Caki2 (cell line): ENCODE results near the gene TMEM167B. TPM values are rescaled to one million over a fixed set of nuclear protein-coding genes. Genes with fewer than 3 reads are reported as not detected.
"Not testable (repeated sequence)": the region's sequence is repeated elsewhere in the genome, so short reads cannot be mapped to it uniquely, and the experiment has no call there.

Experiments
- DNase-seq: peaks from one replicate; pipeline ENCODE4 v3.0.0-alpha.2; 2015; ENCODE audit warnings: low read depth
- in situ Hi-C: cut with HindIII; loops from 2 replicates; pipeline ENCODE4 v1.10.0; 2016; ENCODE audit warnings: low sequenced_read_pairs, low pct_unique_long_range_greater_than_20kb, mixed read lengths
- total RNA-seq: library from RNA; depleted of rRNA; stranded (reverse); fragments of >200 nt; shearing (Covaris generic); gene quantifications from 2 replicates; pipeline ENCODE4 v1.2.3, GENCODE V29; 2014; ENCODE audit warnings: low replicate concordance; rRNA removed

The TMEM167B gene
- total RNA-seq, 1 experiment from 2014 or later: 15.1 TPM

DNA sequence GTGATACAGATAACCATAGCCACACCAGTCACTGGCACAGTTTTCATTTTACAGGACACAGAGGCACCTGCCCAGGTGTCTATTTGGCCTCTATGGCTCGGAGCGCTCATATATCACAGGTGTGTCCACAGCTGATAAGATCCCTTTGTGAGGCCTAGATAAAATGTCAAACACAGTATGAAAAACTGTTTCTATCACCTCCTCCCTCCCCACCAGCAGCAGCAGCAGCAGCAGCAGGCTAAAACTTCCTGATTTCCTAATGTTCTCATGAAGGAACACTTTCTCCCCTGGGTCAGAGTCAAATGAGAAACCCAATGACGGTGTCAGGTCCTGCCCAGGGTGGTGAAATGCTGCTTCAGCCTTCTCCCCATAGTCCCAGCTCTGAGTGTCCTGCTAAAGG, 47.8 kb downstream of the TMEM167B start:
- no peak for DNase-seq
- in situ Hi-C loops: no loop called here

DNA sequence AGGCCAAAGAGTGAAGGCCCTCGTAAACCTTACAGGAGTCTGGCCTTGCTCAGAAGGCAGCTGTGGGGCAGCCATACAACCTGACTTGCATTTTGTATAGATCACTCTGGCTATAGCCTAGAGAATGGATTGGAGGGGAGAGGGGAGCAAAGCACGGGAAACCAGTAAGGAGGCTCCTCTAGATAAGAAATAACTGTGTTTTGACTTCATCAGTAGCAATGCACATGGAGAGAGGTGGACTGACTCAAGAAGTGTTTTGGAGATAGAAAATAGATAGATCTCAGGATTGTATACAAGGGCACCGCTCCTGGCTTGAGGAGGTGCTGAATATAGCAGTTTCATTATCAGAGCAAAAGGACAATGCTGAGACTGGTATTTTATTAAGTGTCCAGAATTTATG, 49.8 kb downstream of the TMEM167B start:
- in situ Hi-C loops: no loop called here
- DNase-seq: no peak

DNA sequence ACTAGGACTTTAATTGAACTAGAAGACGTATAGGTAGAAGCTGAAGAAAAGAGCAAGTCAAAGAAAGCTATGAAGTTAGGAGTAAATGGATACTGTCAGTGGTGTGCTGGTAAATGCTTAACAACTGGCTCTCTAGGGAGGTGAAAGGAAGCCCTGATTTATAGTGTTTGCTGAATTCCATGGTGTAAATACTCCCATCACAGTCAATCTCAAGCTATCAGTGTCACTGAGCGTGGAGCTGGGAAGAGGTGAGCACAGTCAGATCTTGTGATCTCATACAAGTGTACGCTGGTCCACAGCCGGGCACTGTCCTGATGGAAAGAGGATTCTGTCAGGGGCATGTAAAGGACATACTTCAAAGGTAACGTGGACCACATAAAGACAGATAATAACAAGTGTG, 51.7 kb downstream of the TMEM167B start:
- DNase-seq: no peak
- in situ Hi-C loops: no loop called here

DNA sequence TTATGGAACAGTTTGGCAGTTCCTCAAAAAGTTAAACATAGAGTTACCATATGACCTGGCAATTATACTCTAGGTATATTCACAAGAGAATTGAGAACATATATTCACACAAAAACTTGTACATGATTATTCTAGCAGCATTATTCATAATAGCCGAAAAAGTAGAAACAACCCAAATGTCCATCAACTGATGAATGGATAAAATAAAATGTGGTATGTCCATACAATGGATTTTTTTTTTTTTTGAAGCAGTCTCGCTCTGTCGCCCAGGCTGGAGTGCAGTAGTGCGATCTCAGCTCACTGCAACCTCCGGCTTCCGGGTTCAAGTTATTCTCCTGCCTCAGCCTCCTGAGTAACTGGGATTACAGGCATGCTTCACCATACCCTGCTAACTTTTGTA, 52.2 kb downstream of the TMEM167B start:
- in situ Hi-C loops, DNase-seq: not testable (repeated sequence)

Other genes starting within 250 kb of the TMEM167B start
- 0.06 TPM in 1 of 2 replicates, not detected in the other for gene AKNAD1, start 233.7 kb upstream of the TMEM167B start, total RNA-seq
- gene GPSM2, start 213.8 kb upstream of the TMEM167B start, total RNA-seq: 28.8 and 53.7 TPM in 2 replicates
- gene CLCC1, start 127.3 kb upstream of the TMEM167B start, total RNA-seq: 38.6 and 51.5 TPM in 2 replicates
- gene WDR47, start 48.7 kb upstream of the TMEM167B start, total RNA-seq: 4.7 and 4.9 TPM in 2 replicates
- 8.9 and 11.9 TPM in 2 replicates for gene TAF13, start 14.8 kb upstream of the TMEM167B start, total RNA-seq
- 0.88 and 1.7 TPM in 2 replicates for gene ELAPOR1, start 23.4 kb downstream of the TMEM167B start, total RNA-seq
- gene SARS1, start 123.2 kb downstream of the TMEM167B start, total RNA-seq: 133 and 154 TPM in 2 replicates
- gene CELSR2, start 158.8 kb downstream of the TMEM167B start, total RNA-seq: 4.6 and 4.8 TPM in 2 replicates
- gene PSRC1, start 192.4 kb downstream of the TMEM167B start, total RNA-seq: 21.8 and 27.6 TPM in 2 replicates
- not detected in 2 replicates for gene MYBPHL, start 216.2 kb downstream of the TMEM167B start, total RNA-seq